Activated effector memory CD4-positive, alpha-beta T cell treated with Interleukin-2 at 50 U/mL for 16 hours (primary cell): Measurements from ENCODE around the gene PSMC2.

Source experiments
- DNase-seq: peaks from one replicate; pipeline ENCODE4 v3.0.0-alpha.2; 2020

Gene PSMC2

DNA sequence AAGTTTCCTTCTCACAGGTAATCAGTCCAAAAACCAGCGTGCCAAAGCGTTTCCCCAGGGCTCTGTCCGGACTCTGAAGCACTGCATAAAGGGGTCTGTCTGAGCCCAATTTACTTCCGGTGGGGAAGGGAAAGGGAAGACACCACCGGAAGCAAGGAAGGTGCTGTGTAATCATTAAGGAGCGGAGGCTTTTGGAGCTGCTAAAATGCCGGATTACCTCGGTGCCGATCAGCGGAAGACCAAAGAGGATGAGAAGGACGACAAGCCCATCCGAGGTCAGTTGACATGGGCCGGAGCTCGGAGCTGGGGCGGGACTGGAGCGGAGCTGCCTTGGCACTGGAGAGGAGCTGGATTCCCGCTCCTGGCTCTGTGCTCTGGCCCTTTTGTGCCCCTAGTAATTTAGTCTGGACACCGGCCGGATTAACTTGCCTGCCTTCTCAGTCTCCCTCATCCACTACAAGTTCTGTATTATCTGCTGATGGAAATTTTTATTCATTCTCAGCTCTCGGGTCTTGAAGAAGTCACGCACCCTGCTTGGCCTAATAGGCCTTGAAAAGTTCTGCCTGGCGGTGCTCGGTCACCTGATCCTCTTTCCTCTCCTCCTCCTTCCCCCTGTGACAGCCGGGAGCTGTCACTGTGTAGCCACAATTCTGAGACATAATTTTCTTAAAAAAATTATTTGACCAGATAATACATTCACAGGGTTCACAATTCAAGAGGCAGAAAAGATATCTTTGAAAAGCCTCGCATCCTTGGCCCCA lies at the start of gene PSMC2:
Gene PSMC2 (plus strand): TSS at position 137 of the 761 bp plus-strand sequence. CDS start 69 bp downstream, at position 206.
- peak; percentile 78 for DNase-seq

- no peak for DNase-seq
Measured at GRCh38 chr7:103297837-103298179, 49.6 kb upstream of the PSMC2 start.

DNA sequence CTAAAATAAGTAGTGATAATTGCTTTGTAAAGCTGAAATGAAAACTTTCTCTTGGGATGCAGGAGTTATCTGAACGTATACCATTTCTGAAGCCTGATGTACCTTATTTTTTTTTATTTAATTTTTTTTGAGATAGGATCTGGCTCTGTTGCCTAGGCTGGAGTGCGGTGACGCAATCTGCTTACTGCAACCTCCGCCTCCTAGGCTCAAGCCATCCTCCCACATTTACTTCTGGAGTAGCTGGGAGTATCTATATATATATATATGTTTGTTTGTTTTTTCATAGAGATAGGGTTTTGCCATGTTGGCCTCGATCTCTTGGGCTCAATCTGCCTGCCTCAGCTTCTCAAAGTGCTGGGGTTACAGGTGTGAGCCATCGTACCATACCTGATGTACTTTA lies 47.8 kb upstream of the PSMC2 start:
- DNase-seq, result no peak

DNA sequence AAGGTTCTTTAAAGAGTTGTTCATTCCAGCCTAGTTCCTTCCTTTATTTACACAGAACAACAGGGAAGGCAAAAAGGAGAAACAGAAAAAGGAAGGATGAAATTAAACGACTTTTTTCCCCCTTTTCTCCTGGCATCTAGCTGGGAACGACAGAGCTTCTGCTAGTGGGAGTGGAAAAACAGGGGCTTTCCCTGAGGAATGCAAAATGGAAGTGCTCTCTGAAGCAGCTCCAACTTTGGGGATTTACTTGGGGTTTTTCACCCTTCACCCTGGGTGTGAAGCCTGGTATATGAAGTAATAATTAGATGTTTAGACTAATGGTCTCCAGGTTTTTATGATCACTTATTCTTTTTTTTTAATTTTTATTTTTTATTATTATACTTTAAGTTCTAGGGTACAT lies 46.0 kb upstream of the PSMC2 start:
- no peak for DNase-seq

DNA sequence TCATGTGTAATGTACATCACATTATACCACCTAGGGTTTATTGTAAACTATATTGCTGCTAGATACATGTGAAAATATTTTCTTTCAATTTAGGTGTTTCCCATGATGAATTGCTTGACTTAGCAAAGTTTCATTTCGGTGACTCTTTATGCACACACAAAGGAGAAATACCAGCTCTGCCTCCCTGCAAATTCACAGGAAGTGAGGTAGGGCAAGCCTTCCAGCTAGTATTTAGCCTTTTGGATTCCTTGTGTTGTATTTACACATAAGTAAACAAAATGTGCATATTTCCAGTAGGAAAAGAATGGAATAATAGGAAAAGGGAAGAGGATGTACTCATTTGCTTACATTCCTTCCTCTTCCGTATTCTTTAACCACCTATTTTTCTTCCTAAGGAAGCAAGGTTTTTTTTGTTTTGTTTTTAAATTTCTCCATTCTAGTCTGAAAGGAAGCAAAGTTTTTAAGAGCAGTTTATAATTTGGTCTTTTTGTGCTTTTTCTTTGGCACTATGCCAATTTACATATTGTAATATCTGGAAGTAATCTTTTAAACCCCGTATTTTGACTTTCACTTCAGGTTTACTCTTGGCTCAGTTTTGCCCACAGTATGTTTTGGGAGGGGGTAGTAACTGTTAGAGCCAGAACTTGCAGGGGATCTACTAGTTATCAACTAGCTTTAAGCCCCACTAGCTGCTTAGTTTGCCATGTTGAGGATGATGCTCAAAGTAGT lies 39.8 kb upstream of the PSMC2 start:
- no peak for DNase-seq

DNA sequence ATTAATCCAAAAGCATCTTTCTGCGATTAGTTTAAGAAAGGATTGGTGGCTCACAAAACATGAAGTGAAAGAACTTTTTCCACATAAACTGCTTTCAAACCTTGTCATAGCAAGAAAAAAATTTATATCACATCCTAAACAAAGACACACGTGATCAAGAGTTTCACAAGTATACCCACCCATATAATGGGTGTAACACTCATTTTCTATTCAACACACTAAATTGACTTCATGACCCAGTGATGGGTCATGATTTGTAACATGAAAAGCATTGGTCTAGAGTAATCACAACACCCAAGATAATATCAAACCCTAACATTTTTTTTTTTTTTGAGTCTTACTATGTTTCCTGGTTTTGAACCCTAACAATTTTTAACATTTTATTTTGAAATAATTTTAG lies 32.6 kb upstream of the PSMC2 start:
- no peak for DNase-seq

DNA sequence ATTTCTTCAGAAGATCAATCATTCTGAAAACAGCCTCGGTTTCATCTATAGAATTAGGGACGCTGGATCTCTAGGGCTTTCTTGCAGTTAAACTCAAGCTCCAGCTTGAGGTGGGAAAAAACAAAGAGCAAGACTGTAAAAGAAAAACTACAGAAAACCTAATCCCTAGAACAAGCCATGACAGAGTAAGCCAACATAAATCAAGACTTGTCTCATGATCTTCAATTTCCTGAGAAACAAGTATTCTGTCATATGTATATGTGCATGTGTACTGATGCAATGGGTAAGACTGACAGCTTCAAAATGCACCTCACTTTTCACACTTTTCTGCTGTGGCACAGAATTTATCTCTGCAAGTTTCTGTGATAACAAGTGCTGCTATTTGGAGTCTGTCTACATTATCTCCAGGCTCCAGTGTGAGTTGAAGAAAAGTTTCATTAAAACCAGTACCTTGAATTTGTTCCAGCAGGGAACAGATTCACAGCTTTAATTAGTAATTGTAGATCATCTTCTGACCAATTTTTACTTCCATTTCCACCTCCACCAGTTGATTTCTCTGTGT lies 31.0 kb upstream of the PSMC2 start:
- no peak for DNase-seq

GRCh38 chr7:103317009-103317408 lies 30.4 kb upstream of the PSMC2 start:
- DNase-seq, result no peak

DNA sequence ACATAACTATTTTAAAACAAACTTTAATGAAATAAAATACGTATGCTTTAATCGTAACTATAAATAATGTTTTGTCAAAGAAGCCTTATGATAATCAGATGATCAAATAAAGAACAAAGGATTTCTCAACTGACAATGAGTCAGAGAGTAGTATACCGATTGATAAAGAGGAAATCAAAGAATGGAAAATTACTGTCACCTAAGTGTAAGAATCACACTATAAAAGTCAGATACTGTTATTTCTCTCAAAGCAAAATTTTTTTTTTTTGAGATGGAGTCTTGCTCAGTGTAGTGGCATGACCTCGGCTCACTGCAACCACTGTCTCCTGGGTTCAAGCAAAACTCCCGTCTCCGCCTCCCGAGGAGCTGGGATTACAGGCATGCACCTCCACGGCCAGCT lies 21.7 kb upstream of the PSMC2 start:
- DNase-seq, result no peak

- DNase-seq, result no peak
Measured at GRCh38 chr7:103336761-103337160, 10.7 kb upstream of the PSMC2 start.

DNA sequence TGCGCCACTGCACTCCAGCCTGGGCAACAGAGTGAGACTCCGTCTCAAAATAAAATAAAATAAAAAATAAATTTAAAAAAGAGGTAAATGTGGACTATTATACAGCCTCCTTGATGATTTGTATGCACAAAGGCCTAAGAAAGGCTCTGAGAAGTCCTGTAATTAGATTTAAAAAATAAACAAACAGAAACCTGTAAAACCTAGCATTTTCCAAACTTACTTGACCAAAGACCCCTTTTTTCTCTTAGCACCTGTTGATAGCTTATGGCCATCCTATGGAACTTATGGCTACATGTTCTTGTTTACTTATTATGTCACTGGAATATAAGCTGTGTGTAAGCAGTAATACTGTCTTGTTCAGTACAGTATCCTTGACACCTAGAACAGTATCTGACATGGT lies 8.6 kb upstream of the PSMC2 start:
- DNase-seq, result no peak

DNA sequence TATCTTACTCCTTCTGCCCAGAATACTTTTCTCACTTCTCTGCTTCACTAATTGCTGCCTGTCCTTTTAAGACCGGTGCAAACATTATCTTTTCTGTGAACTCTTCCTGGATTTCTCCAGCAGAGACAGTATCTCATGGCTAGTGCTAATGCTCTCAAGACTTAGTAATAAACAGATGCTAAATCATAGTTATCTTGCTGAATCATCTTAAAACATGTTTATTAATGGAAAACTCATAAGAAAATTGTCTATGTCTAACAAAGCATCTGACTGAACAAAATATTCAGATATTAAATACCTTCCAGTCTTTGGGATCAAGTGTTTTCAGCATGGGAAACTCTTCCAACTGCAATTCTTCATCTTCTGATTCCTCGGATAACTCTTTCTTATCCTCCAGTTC lies 6.0 kb upstream of the PSMC2 start:
- no peak for DNase-seq

GRCh38 chr7:103343332-103343731 lies 4.1 kb upstream of the PSMC2 start:
- no peak for DNase-seq

- DNase-seq, result peak; percentile 23
Measured at GRCh38 chr7:103343758-103344452, 3.5 kb upstream of the PSMC2 start.

GRCh38 chr7:103344453-103345149 lies 2.8 kb upstream of the PSMC2 start, which contains the start of gene DNAJC2:
Gene DNAJC2, minus strand, starts transcription at chr7:103344767. Its CDS starts 145 bp downstream, at chr7:103344622.
- peak; percentile 78 for DNase-seq

DNA sequence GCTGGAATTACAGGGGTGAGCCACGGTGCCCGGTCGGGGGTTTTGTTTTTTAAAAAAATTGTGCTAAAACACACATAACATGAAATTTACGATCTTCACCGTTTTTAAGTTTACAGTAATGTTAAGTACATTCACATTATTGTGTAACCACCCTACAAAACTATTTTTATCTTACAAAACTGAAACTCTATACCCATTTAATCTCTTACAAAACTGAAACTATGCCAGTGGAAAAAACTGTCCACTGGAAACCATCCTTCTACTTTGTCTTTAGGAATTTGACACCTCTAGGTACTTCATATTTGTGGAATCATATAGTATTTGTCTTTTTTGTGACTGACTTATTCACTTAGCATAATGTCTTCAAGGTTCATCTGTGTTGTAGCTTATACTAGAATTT lies 1.0 kb upstream of the PSMC2 start:
- DNase-seq, result no peak

DNA sequence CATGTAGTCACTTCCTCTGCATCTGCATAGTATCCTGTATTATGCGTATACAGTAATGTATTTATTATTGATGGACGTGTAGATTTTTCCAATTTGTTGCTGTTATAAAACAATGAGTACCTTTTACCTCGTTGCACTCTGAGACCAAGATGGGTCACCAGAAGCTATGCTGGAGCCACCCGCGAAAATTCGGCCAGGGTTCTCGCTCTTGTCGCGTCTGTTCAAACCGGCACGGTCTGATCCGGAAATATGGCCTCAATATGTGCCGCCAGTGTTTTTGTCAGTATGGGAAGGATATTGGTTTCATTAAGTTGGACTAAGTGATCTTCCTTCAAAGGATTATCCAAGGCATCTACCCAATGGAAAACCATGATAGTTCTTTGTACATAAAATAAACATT lies 1.0 kb downstream of the PSMC2 start:
- no peak for DNase-seq

DNA sequence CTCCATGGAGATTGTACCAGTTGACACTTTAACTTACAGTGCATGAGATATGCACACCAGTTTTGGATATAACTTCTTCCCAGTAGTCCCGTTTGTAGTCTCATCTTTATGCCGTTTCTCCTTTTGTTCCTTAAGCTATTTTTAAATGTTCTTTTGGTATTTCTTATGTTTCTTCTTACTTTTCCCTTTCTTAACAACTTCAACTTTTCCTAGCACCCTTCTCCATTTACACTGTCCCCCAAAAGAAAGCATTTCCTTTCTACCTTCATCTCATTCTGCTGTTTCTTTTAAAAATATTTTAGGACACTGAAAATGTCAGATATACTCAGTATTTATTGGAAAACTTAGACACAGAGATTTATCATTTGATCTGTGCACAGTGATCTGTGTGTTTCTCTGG lies 1.5 kb downstream of the PSMC2 start:
- no peak for DNase-seq

- no peak for DNase-seq
Measured at GRCh38 chr7:103349805-103350204, 2.4 kb downstream of the PSMC2 start.

DNA sequence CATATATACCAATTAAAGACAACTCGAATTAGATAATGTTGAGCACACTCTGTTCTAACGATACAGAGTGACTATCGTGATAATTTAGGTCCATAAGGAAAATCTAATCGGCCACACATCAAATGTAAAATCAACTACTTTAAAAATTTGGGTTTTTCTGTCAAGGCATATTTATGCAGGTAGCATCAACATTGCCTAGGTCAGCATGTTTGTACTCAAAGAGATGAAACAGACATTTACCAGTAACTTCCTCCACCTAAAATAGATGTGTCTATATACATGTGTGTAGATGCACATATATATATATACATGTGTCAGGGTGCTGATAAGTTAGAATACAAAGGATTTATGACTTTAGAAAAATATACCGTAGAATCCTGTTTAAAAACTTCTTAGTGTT lies 22.0 kb downstream of the PSMC2 start:
- no peak for DNase-seq

- DNase-seq, result no peak
Measured at GRCh38 chr7:103373866-103374643, 26.6 kb downstream of the PSMC2 start.
